HG03060 (cell line): ENCODE measurements around the gene RREB1.

Source experiments
- ATAC-seq: cut with Tn5 transposase; IDR thresholded peaks from one replicate; pipeline ENCODE4 v1.9.1; 2021; ENCODE audit warnings: low read depth, moderate number of reproducible peaks; ENCODE audit not compliant: unreplicated experiment

The RREB1 gene

GRCh38 chr6:7214468-7214867 lies 106.7 kb downstream of the RREB1 start:
- ATAC-seq: no peak

- ATAC-seq: no peak
These were observed 107.4 kb downstream of the RREB1 start for GRCh38 chr6:7215131-7215530.

GRCh38 chr6:7215798-7216231 lies 108.1 kb downstream of the RREB1 start:
- no peak for ATAC-seq

GRCh38 chr6:7216941-7217621 lies 109.3 kb downstream of the RREB1 start:
- ATAC-seq: no peak

GRCh38 chr6:7218406-7218988 lies 110.7 kb downstream of the RREB1 start:
- ATAC-seq: no peak

- no peak for ATAC-seq
These were observed 111.5 kb downstream of the RREB1 start for GRCh38 chr6:7219310-7219709.

GRCh38 chr6:7222197-7222596 lies 114.4 kb downstream of the RREB1 start:
- no peak for ATAC-seq

GRCh38 chr6:7224731-7225130 lies 117.0 kb downstream of the RREB1 start:
- ATAC-seq: no peak

GRCh38 chr6:7228662-7229375 lies 121.1 kb downstream of the RREB1 start:
- ATAC-seq: no peak

GRCh38 chr6:7229376-7230326 lies 121.9 kb downstream of the RREB1 start:
- ATAC-seq: no peak

- no peak for ATAC-seq
These were observed 122.5 kb downstream of the RREB1 start for GRCh38 chr6:7230327-7230691.

- ATAC-seq: no peak
These were observed 123.4 kb downstream of the RREB1 start for GRCh38 chr6:7230956-7231713.

- ATAC-seq: no peak
These were observed 124.6 kb downstream of the RREB1 start for GRCh38 chr6:7232351-7232750.

- no peak for ATAC-seq
These were observed 126.8 kb downstream of the RREB1 start for GRCh38 chr6:7234547-7234946.

- no peak for ATAC-seq
These were observed 128.0 kb downstream of the RREB1 start for GRCh38 chr6:7235712-7236305.

- no peak for ATAC-seq
These were observed 128.8 kb downstream of the RREB1 start for GRCh38 chr6:7236306-7237209.

GRCh38 chr6:7237653-7238188 lies 130.0 kb downstream of the RREB1 start:
- ATAC-seq: no peak

GRCh38 chr6:7238526-7238899 lies 130.8 kb downstream of the RREB1 start:
- no peak for ATAC-seq
